Esophagus muscularis mucosa (tissue), 4 donors: ENCODE data around the gene RORC.

Experiments
- CTCF ChIP-seq, 3 experiments: fragments of 200-600 bp in 2 of 3; fragments of 450-650 bp in 1 of 3; sonication (generic) in 2 of 3; IDR thresholded peaks; one replicate each; pipeline ENCODE4 v1.5.1; 2017 to 2019; ENCODE audit warnings: antibody characterized with exemption in 3 of 3, mild to moderate bottlenecking in 2 of 3, moderate library complexity in 1 of 3
- EP300 ChIP-seq: sonication (generic); formaldehyde crosslinking; IDR thresholded peaks from one replicate; pipeline ENCODE4 v1.6.1; 2017; ENCODE audit warnings: antibody characterized with exemption
- POLR2A ChIP-seq: fragments of 450-650 bp; IDR thresholded peaks from one replicate; pipeline ENCODE4 v1.6.1; 2017; ENCODE audit warnings: antibody characterized with exemption, moderate library complexity, mild to moderate bottlenecking, low read depth
- POLR2AphosphoS5 ChIP-seq, 2 donors: sonication (generic); formaldehyde crosslinking; IDR thresholded peaks; one replicate each; pipeline ENCODE4 v1.6.1; 2017; ENCODE audit warnings: antibody characterized with exemption in 2 of 2

GRCh38 chr1:151867765-151868411 is 36.3 kb upstream of the RORC start:
- TF ChIP-seq CTCF (IDR thresholded peaks at IDR 0.05) (no peak), POLR2AphosphoS5 (IDR thresholded peaks at IDR 0.05) (no peak), POLR2A (no peak), EP300 (no peak)
